NCI-H2171 (cell line): ENCODE data around the gene AKR7A3.
A peak's percentile ranks its signal among the peaks of the same experiment; 100 is the strongest.
"Not testable (repeated sequence)": the region's sequence is repeated elsewhere in the genome, so short reads cannot be mapped to it uniquely, and the experiment has no call there.

Experiments used
- DNase-seq: peaks from one replicate; lab custom pipeline; 2025; lab: John Stamatoyannopoulos, UW

AKR7A3 gene

DNA sequence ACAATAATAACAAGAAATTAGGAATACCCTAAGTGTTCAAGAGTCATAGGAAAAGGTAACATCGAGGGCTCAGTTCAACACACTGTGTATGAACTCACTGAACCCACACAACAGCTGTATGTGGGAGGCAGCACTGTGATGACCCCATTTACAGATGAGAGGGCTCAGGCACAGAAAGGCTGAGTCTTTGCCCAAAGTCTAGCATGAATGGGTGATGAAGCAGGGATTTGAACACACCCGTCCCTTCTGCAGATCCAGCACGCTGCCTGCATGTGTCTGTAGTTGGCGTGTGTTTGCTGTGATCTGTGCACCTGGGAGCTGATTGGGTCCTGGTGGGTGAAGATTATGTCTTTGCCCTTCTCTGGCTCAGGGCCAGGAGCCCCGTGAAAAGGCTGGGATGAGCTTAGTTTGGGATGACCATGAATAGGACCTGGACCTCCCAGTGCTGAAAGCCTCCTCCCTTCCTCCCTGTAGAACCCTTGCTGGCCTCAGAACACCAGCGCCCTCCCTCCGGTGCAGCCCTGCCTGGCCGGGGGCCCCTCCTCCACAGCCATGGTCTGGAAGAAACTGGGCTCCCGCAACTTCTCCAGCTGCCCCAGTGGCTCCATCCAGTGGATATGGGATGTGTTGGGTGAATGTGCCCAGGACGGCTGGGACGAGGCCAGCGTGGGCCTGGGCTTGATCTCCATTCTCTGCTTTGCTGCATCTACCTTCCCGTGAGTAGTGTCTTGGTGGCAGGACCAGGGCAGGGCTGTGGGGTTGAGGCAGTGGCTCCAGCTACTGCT, 28.7 kb upstream of the AKR7A3 start:
- no peak for DNase-seq

- DNase-seq: peak; percentile 55
These were observed 27.0 kb upstream of the AKR7A3 start for GRCh38 chr1:19315378-19316198.

DNA sequence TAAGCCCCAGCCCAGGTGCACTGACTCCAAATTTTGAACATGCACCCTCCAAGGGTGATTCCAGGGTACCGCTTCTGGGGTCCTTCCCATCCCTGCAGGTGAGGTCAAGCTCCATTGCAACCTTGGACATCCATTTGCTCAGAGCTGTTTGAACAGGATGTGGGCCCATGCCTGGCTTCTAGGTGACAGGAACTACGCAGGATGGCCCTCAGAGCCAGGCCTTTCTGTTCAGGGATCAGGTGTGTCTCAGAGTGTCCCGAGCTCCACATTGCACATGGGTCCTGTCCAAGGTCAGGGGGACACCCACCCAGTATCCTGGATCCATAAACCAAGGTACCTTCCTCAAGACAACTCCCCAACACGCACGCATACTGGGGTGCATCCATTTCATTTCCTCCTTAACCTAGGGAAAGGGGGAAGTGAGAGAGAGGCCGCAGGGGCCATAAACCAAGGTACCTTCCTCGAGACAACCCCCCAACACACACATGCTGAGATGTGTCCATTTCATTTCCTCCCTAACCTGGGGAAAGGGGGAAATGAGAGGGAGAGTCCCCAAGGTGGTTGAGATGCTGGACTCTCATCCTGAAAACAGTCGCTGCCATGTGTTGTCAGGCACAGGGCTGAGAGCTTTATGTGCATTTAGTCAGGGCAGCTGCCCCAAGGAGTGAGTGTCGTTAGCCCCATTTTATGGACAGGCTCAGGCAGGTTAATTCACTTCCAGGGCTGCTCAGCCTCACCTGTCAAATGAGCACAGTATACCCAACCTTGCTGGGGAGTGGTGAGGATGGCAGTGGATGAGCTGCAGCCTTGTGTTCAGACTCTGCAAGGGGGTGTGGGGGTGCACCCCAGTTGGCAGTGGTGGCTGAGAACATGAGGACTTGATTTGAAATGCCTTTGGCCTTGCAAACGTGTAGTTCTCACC, 25.7 kb upstream of the AKR7A3 start:
- DNase-seq: no peak

- DNase-seq: no peak
These were observed 25.0 kb upstream of the AKR7A3 start for GRCh38 chr1:19313636-19313959.

- no peak for DNase-seq
These were observed 24.4 kb upstream of the AKR7A3 start for GRCh38 chr1:19312782-19313635.

- DNase-seq: peak; percentile 85
These were observed 23.6 kb upstream of the AKR7A3 start, which contains the start of the genes AKR7A2 and SLC66A1 for GRCh38 chr1:19311931-19312781. AKR7A2 (minus strand) TSS chr1:19312144; CDS start chr1:19312124, 20 bp downstream. SLC66A1 (plus strand) TSS chr1:19312326; CDS start chr1:19317678, 5,352 bp downstream.

GRCh38 chr1:19311503-19311930, 22.9 kb upstream of the AKR7A3 start:
- no peak for DNase-seq

DNA sequence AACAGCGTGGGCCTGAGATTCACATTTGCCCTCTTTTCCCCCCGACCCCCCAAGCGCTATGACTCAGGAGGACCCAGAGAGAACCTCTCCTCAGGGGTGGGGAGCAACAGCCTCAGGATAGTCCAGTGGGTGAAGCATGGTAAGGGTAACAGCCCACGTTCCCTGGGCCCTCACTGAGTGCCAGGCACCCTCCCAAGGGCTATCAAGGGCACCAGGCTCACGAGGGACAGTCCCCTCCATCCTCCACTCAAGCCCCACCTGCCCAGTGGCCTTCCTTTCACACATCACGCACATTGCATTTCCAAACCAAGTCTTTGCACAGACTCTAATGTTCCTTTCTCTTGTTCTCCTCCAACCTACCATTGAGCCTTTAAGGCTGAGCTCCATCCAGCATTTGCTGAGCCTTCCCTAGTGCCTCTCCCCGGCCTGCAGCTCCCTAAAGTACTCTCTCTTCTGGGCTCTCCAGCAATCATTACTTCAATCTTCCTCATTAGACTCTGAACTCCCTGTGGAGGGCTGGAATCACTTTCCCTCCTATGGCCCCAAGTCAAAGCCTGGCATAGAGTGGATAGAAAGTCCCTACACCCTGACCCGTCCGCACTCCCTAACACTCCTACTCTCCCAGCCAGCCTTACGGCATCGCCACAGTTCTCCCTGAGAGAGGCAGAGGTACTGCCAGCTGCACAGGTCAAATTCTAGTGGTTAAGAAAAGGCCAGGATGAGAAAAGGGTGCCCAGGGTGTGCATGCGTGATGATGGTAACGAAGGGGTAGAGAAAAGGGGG, 22.3 kb upstream of the AKR7A3 start:
- DNase-seq: no peak

DNA sequence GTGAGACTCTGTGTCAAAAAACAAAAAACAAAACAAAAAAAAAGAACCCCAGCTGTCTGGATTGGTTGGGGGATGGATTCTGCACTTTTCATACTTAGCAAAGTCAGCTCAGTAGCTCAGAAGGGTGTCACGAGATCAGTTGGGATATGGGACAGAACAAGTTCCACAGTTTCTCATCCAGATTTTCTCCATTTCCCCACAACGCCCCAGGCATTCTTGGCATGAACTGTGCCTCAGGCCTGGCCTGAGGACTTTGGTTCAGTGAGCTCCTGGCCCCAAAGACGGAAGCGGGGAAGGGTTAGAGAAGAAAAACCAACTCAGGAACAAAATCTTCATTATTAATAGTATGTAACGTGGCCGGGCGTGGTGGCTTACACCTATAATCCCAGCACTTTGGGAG, 21.5 kb upstream of the AKR7A3 start:
- DNase-seq: no peak

GRCh38 chr1:19309123-19309813, 20.7 kb upstream of the AKR7A3 start:
- no peak for DNase-seq

DNA sequence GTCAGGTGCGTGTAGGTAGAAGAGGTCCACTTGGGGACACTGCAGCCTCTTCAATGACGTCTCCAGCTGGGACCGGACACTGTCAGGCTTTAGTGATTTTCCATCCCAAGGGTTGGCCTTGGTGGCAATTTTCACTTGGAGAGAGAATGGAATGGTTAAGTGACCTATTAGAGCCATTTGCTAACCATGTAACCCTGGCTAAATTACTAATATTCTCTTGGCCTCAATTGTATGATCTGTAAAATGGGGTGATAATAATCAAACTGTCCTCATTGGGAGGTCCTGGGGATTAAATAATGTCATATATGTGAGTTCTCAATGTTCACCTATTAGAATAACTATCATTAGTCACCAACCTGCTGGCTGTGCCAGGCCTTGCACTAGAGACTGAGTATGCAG, 19.9 kb upstream of the AKR7A3 start:
- DNase-seq: no peak

- no peak for DNase-seq
These were observed 19.4 kb upstream of the AKR7A3 start for GRCh38 chr1:19307794-19308508.

- no peak for DNase-seq
These were observed 18.4 kb upstream of the AKR7A3 start for GRCh38 chr1:19306941-19307340.

- DNase-seq: no peak
These were observed 17.3 kb upstream of the AKR7A3 start for GRCh38 chr1:19305880-19306279.

- DNase-seq: not testable (repeated sequence)
These were observed 15.5 kb upstream of the AKR7A3 start for GRCh38 chr1:19304081-19304480.

DNA sequence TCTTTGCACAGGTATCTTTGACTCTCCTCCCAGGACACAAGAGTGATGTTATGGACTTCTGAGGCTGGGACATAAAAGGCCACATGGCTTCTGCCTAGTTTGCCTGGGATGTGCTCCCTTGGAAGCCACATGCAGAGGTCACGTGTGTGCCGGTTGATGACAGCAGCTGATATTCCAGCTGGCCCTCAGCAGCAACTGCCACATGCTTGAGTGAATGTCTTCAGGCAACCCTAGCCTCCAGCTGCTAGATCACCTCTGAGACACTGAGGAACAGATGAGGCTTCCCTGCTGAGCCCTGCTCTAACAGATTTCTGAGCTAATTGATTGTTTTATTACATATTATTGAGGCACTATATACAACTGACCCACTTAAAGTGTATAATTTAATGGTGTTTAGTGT, 11.6 kb upstream of the AKR7A3 start:
- peak; percentile 86 for DNase-seq

DNA sequence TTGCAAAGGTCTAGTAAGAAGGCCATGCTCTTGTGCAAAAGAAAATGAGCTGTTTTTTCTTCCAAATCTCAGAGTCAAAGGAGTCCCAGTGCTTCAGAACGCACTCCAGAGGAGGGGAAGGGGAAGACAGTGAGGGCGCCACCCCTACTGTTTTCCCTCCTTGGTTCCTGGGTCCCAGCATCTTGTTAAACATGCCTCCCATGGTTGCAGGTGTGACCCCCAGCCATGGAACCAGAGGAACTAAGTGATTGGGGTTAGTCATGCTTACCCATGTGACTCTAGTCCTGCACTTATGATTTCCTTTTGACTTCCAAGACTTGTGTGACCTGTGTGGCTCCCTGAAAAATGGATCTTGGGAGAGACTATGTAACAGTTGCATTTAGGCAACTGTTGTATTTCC, 6.1 kb upstream of the AKR7A3 start:
- no peak for DNase-seq

GRCh38 chr1:19289244-19289643, 674 bp upstream of the AKR7A3 start:
- no peak for DNase-seq
